Right atrium auricular region (tissue), 2 donors: ENCODE results near the gene ITPR1. TPM values are rescaled to one million over a fixed set of nuclear protein-coding genes. Genes with fewer than 3 reads are reported as not detected.

ENCODE experiments used
- DNase-seq: peaks from one replicate; pipeline ENCODE4 v3.0.0-alpha.2; 2019; ENCODE audit warnings: low spot score
- H3K27ac ChIP-seq, 2 donors: fragments of 200-600 bp; sonication (generic); 1 replicate in 1 of 2; 2 replicates in 1 of 2; pipeline ENCODE4 v1.5.1; 2016 to 2019
- H3K27me3 ChIP-seq, 2 donors: fragments of 200-600 bp; sonication (generic); one replicate each; pipeline versions ENCODE4 v1.5.1 to v1.6.0; 2017 to 2019
- H3K36me3 ChIP-seq: fragments of 200-600 bp; sonication (generic); one replicate; pipeline ENCODE4 v1.5.1; 2016
- H3K4me1 ChIP-seq, 2 donors: fragments of 200-600 bp; sonication (generic); one replicate each; pipeline versions ENCODE4 v1.5.1 to v1.6.0; 2017 to 2019
- H3K4me3 ChIP-seq, 2 donors: fragments of 200-600 bp; sonication (generic); 1 replicate in 1 of 2; 2 replicates in 1 of 2; pipeline ENCODE4 v1.5.1; 2017 to 2019; ENCODE audit warnings: mild to moderate bottlenecking in 1 of 2, moderate library complexity in 1 of 2
- H3K9me3 ChIP-seq, 2 donors: fragments of 200-600 bp; sonication (generic); one replicate each; pipeline ENCODE4 v1.5.1; 2019
- CTCF ChIP-seq, 2 donors: fragments of 200-600 bp; sonication (generic); IDR thresholded peaks; one replicate each; pipeline ENCODE4 v1.5.1; 2019; ENCODE audit warnings: antibody characterized with exemption in 2 of 2
- total RNA-seq, 2 donors: library from RNA; depleted of rRNA; stranded (reverse); fragments of >200 nt; gene quantifications; one replicate each; pipeline ENCODE4 v1.1.0, GENCODE V29; 2016

ITPR1 gene
- total RNA-seq, 2 donors from 2014 or later, result 36.7 to 42.5 TPM

GRCh38 chr3:4520033-4520816 is 27.1 kb downstream of the ITPR1 start:
- DNase-seq, result no peak
- no peaks in the 10 kb centered on the region for H3K27me3 ChIP-seq
- peaks cover 0 to 50% of the 10 kb centered on the region in 2 donors for H3K4me1 ChIP-seq
- no peaks in the 10 kb centered on the region for H3K9me3 ChIP-seq
- no peak for TF ChIP-seq CTCF (IDR thresholded peaks at IDR 0.05)
- no peak overlapping the region for H3K27ac ChIP-seq
- H3K36me3 ChIP-seq, result no peaks in the 10 kb centered on the region
- no peak overlapping the region for H3K4me3 ChIP-seq

- no peak overlapping the region for H3K4me3 ChIP-seq
- H3K9me3 ChIP-seq, result no peaks in the 10 kb centered on the region
- H3K27me3 ChIP-seq, result no peaks in the 10 kb centered on the region
- H3K36me3 ChIP-seq, result no peaks in the 10 kb centered on the region
- TF ChIP-seq CTCF (IDR thresholded peaks at IDR 0.05), result no peak
- no peak overlapping the region for H3K27ac ChIP-seq
- H3K4me1 ChIP-seq, result peaks cover 0 to 39% of the 10 kb centered on the region in 2 donors
- DNase-seq, result no peak
These were observed 29.8 kb downstream of the ITPR1 start for GRCh38 chr3:4522947-4523346.

- no peak overlapping the region for H3K4me3 ChIP-seq
- H3K36me3 ChIP-seq, result no peaks in the 10 kb centered on the region
- no peak for DNase-seq
- no peak overlapping the region for H3K27ac ChIP-seq
- H3K9me3 ChIP-seq, result no peaks in the 10 kb centered on the region
- no peak for TF ChIP-seq CTCF (IDR thresholded peaks at IDR 0.05)
- H3K27me3 ChIP-seq, result no peaks in the 10 kb centered on the region
- peaks cover 0 to 42% of the 10 kb centered on the region in 2 donors for H3K4me1 ChIP-seq
These were observed 30.9 kb downstream of the ITPR1 start for GRCh38 chr3:4523710-4524698.

- Histone ChIP-seq H3K36me3 (no peaks in the 10 kb centered on the region), H3K27me3 (no peaks in the 10 kb centered on the region), H3K27ac (no peak overlapping the region), H3K9me3 (no peaks in the 10 kb centered on the region), H3K4me1 (peaks cover 0 to 38% of the 10 kb centered on the region in 2 donors), H3K4me3 (no peak overlapping the region)
- no peak for TF ChIP-seq CTCF (IDR thresholded peaks at IDR 0.05)
- no peak for DNase-seq
These were observed 32.5 kb downstream of the ITPR1 start for GRCh38 chr3:4525560-4526223.

GRCh38 chr3:4528320-4528719 is 35.2 kb downstream of the ITPR1 start:
- Histone ChIP-seq H3K4me1 (peaks cover 0 to 53% of the 10 kb centered on the region in 2 donors), H3K9me3 (no peaks in the 10 kb centered on the region), H3K27me3 (no peaks in the 10 kb centered on the region)

More at GRCh38 chr3:4528320-4528719, 35.2 kb downstream of the ITPR1 start:
- no peak for DNase-seq
- Histone ChIP-seq H3K4me3 (no peak overlapping the region), H3K36me3 (no peaks in the 10 kb centered on the region), H3K27ac (no peak overlapping the region)
- TF ChIP-seq CTCF (IDR thresholded peaks at IDR 0.05), result no peak
